ENCODE data around the gene NPTN. TPM values are rescaled to one million over a fixed set of nuclear protein-coding genes. Genes with fewer than 3 reads are reported as not detected.

NPTN gene
- total and polyA plus RNA-seq, 2 experiments from 2014 or later: 56.3 to 113 TPM

DNA sequence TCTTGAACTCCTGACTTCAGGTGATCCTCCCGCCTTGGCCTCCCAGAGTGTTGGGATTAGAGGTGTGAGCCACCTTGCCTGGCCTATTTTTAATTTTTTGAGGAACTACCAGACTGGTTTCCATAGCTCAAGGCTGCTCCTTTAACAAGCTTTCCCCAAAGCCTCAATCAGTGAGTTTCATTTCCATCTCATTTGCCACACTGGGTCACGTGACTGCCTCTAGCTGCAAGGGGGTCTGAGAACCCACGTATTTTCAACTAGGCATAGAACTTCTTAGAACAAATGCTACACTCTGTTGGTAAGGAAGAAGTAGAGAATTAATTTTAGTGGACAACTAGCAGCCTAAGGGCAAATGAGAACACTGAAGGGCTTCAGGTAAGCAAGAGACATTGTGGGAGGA lies 47.9 kb upstream of the NPTN start:
- H3K27me3 ChIP-seq (ENCODE audit: insufficient read depth): no peaks in the 10 kb centered on the region
- H3K79me2 ChIP-seq (replicated peaks; ENCODE audit: insufficient read depth): peaks cover 11% of the 10 kb centered on the region
- H4K20me1 ChIP-seq (replicated peaks; ENCODE audit: insufficient read depth): peaks cover 5% of the 10 kb centered on the region
- ATAC-seq (no peak), DNase-seq (ENCODE audit: low spot score) (no peak)
- Mint-ChIP-seq H3K36me3 (ENCODE audit: low read depth) (no peaks in the 10 kb centered on the region), H3K4me1 (peaks cover 28% of the 10 kb centered on the region), H3K9me3 (no peaks in the 10 kb centered on the region), H3K27ac (no peak overlapping the region), H3K4me3 (no peak overlapping the region), H3K27me3 (ENCODE audit: insufficient read depth, low read depth, poor library complexity) (peaks cover 4% of the 10 kb centered on the region)
- no peak overlapping the region for H3K4me2 ChIP-seq
- peaks cover 19% of the 10 kb centered on the region for H3K4me1 ChIP-seq (ENCODE audit: insufficient read depth)
- no peak overlapping the region for H3K27ac ChIP-seq (ENCODE audit: low read depth)
- H3F3A ChIP-seq (replicated peaks; ENCODE audit: low read depth): 0 out of 2 replicates have a peak, but pooled peaks cover 6% of the 10 kb centered on the region
- H3K4me3 ChIP-seq: no peak overlapping the region
- H2AFZ ChIP-seq: peak overlapping the region; percentile 87
- H3K36me3 ChIP-seq (ENCODE audit: insufficient read depth): no peaks in the 10 kb centered on the region
- H3K9me2 ChIP-seq (ENCODE audit: insufficient read depth): no peaks in the 10 kb centered on the region
- no peak for TF ChIP-seq ZNF114 (CRISPR knock-in tag; IDR thresholded peaks at IDR 0.05)

DNA sequence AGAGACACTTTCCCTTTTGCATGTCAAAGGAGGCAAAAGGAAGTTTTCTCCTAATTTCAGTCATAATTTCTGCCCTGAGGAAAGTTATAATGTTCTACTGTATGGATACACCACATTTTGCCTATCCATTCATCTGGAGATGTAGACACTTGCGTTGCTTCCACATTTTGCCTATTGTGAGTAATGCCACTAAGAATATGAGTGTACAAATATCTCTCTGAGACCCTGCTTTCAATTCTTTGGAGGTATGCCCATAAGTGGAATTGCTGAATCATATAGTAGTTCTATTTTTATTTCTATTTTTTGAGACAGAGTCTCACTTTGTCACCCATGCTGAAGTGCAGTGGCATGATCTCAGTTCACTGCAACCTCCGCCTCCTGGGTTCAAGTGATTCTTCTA lies 47.4 kb upstream of the NPTN start:
- ATAC-seq: no peak
- H4K20me1 ChIP-seq (replicated peaks; ENCODE audit: insufficient read depth): peaks cover 2% of the 10 kb centered on the region; the same call in 1 of the 2 replicates
- H3K36me3 Mint-ChIP-seq (ENCODE audit: low read depth): no peaks in the 10 kb centered on the region
- peaks cover 4% of the 10 kb centered on the region for H3K27me3 Mint-ChIP-seq (ENCODE audit: insufficient read depth, low read depth, poor library complexity)
- H3K4me2 ChIP-seq: no peak overlapping the region
- DNase-seq (ENCODE audit: low spot score): no peak
- no peak overlapping the region for H3K27ac Mint-ChIP-seq
- H3K27ac ChIP-seq (ENCODE audit: low read depth): no peak overlapping the region
- peaks cover 14% of the 10 kb centered on the region for H3K4me1 ChIP-seq (ENCODE audit: insufficient read depth)
- H3K36me3 ChIP-seq (ENCODE audit: insufficient read depth): no peaks in the 10 kb centered on the region
- no peak overlapping the region for H3K4me3 ChIP-seq
- 0 out of 2 replicates have a peak, but pooled peaks cover 6% of the 10 kb centered on the region for H3F3A ChIP-seq (replicated peaks; ENCODE audit: low read depth)
- no peaks in the 10 kb centered on the region for H3K9me2 ChIP-seq (ENCODE audit: insufficient read depth)
- H3K9me3 Mint-ChIP-seq: no peaks in the 10 kb centered on the region
- peaks cover 23% of the 10 kb centered on the region for H3K4me1 Mint-ChIP-seq
- no peak overlapping the region for H2AFZ ChIP-seq
- H3K4me3 Mint-ChIP-seq: no peak overlapping the region; the same call in 2 of the 3 replicates
- no peaks in the 10 kb centered on the region for H3K27me3 ChIP-seq (ENCODE audit: insufficient read depth)
- H3K79me2 ChIP-seq (replicated peaks; ENCODE audit: insufficient read depth): peaks cover 6% of the 10 kb centered on the region
- no peak for TF ChIP-seq EZH2 (IDR thresholded peaks at IDR 0.05; ENCODE audit: low read depth, unreplicated experiment)
- TF ChIP-seq NANOG (IDR thresholded peaks at IDR 0.05; ENCODE audit: borderline replicate concordance): no peak
- TF ChIP-seq, protein P1, sequence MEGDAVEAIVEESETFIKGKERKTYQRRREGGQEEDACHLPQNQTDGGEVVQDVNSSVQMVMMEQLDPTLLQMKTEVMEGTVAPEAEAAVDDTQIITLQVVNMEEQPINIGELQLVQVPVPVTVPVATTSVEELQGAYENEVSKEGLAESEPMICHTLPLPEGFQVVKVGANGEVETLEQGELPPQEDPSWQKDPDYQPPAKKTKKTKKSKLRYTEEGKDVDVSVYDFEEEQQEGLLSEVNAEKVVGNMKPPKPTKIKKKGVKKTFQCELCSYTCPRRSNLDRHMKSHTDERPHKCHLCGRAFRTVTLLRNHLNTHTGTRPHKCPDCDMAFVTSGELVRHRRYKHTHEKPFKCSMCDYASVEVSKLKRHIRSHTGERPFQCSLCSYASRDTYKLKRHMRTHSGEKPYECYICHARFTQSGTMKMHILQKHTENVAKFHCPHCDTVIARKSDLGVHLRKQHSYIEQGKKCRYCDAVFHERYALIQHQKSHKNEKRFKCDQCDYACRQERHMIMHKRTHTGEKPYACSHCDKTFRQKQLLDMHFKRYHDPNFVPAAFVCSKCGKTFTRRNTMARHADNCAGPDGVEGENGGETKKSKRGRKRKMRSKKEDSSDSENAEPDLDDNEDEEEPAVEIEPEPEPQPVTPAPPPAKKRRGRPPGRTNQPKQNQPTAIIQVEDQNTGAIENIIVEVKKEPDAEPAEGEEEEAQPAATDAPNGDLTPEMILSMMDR (conservative IDR thresholded peaks at IDR 0.05; ENCODE audit: low read depth in 2 of 2): no peak
- TF ChIP-seq, protein P2, sequence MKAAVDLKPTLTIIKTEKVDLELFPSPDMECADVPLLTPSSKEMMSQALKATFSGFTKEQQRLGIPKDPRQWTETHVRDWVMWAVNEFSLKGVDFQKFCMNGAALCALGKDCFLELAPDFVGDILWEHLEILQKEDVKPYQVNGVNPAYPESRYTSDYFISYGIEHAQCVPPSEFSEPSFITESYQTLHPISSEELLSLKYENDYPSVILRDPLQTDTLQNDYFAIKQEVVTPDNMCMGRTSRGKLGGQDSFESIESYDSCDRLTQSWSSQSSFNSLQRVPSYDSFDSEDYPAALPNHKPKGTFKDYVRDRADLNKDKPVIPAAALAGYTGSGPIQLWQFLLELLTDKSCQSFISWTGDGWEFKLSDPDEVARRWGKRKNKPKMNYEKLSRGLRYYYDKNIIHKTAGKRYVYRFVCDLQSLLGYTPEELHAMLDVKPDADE (IDR thresholded peaks at IDR 0.05): no peak
- no peak for TF ChIP-seq EZH2phosphoT487 (IDR thresholded peaks at IDR 0.05; ENCODE audit: unreplicated experiment)
- no peak for TF ChIP-seq ZNF114 (CRISPR knock-in tag; IDR thresholded peaks at IDR 0.05)
- no peak for TF ChIP-seq ZNF331 (CRISPR knock-in tag; IDR thresholded peaks at IDR 0.05; ENCODE audit: low read depth)
- TF ChIP-seq CREB1 (CRISPR knock-in tag; IDR thresholded peaks at IDR 0.05; ENCODE audit: low read depth): no peak
- TF ChIP-seq, protein P3, sequence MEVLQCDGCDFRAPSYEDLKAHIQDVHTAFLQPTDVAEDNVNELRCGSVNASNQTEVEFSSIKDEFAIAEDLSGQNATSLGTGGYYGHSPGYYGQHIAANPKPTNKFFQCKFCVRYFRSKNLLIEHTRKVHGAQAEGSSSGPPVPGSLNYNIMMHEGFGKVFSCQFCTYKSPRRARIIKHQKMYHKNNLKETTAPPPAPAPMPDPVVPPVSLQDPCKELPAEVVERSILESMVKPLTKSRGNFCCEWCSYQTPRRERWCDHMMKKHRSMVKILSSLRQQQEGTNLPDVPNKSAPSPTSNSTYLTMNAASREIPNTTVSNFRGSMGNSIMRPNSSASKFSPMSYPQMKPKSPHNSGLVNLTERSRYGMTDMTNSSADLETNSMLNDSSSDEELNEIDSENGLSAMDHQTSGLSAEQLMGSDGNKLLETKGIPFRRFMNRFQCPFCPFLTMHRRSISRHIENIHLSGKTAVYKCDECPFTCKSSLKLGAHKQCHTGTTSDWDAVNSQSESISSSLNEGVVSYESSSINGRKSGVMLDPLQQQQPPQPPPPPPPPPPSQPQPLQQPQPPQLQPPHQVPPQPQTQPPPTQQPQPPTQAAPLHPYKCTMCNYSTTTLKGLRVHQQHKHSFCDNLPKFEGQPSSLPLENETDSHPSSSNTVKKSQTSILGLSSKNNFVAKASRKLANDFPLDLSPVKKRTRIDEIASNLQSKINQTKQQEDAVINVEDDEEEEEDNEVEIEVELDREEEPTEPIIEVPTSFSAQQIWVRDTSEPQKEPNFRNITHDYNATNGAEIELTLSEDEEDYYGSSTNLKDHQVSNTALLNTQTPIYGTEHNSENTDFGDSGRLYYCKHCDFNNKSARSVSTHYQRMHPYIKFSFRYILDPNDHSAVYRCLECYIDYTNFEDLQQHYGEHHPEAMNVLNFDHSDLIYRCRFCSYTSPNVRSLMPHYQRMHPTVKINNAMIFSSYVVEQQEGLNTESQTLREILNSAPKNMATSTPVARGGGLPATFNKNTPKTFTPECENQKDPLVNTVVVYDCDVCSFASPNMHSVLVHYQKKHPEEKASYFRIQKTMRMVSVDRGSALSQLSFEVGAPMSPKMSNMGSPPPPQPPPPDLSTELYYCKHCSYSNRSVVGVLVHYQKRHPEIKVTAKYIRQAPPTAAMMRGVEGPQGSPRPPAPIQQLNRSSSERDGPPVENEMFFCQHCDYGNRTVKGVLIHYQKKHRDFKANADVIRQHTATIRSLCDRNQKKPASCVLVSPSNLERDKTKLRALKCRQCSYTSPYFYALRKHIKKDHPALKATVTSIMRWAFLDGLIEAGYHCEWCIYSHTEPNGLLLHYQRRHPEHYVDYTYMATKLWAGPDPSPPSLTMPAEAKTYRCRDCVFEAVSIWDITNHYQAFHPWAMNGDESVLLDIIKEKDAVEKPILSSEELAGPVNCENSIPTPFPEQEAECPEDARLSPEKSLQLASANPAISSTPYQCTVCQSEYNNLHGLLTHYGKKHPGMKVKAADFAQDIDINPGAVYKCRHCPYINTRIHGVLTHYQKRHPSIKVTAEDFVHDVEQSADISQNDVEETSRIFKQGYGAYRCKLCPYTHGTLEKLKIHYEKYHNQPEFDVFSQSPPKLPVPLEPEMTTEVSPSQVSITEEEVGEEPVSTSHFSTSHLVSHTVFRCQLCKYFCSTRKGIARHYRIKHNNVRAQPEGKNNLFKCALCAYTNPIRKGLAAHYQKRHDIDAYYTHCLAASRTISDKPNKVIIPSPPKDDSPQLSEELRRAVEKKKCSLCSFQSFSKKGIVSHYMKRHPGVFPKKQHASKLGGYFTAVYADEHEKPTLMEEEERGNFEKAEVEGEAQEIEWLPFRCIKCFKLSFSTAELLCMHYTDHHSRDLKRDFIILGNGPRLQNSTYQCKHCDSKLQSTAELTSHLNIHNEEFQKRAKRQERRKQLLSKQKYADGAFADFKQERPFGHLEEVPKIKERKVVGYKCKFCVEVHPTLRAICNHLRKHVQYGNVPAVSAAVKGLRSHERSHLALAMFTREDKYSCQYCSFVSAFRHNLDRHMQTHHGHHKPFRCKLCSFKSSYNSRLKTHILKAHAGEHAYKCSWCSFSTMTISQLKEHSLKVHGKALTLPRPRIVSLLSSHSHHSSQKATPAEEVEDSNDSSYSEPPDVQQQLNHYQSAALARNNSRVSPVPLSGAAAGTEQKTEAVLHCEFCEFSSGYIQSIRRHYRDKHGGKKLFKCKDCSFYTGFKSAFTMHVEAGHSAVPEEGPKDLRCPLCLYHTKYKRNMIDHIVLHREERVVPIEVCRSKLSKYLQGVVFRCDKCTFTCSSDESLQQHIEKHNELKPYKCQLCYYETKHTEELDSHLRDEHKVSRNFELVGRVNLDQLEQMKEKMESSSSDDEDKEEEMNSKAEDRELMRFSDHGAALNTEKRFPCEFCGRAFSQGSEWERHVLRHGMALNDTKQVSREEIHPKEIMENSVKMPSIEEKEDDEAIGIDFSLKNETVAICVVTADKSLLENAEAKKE (CRISPR knock-in tag; IDR thresholded peaks at IDR 0.05): no peak
- no peak for TF ChIP-seq JUNB (IDR thresholded peaks at IDR 0.05; ENCODE audit: unreplicated experiment)
- TF ChIP-seq POLR2AphosphoS5 (IDR thresholded peaks at IDR 0.05; ENCODE audit: low read depth): no peak

Data from GM23338 (cell line).